ENCODE measurements around the gene GPR55.

GPR55 gene

GRCh38 chr2:230960026-230960425, 35.0 kb upstream of the GPR55 start:
- peaks cover 17% of the 10 kb centered on the region for H3K27me3 ChIP-seq (replicated peaks; ENCODE audit: control insufficient read depth, insufficient read depth, low read length, poor library complexity, severe bottlenecking)
- no peaks in the 10 kb centered on the region for H3K36me3 ChIP-seq (ENCODE audit: control insufficient read depth, insufficient read depth, low read length)
- no peaks in the 10 kb centered on the region for H3K9me3 ChIP-seq (ENCODE audit: control insufficient read depth, low read length)
- no peak overlapping the region for H3K4me3 ChIP-seq (ENCODE audit: insufficient read depth, low read depth, low read length, poor library complexity, severe bottlenecking)
- DNase-seq: no peak
- H3K27ac ChIP-seq (ENCODE audit: insufficient read depth, low read length, poor library complexity, severe bottlenecking): no peak overlapping the region
- H3K4me1 ChIP-seq (ENCODE audit: control insufficient read depth, insufficient read depth, low read length, poor library complexity, severe bottlenecking): peaks cover 9% of the 10 kb centered on the region

GRCh38 chr2:230958820-230959756, 34.0 kb upstream of the GPR55 start:
- Histone ChIP-seq H3K9me3 (ENCODE audit: control insufficient read depth, low read length) (no peaks in the 10 kb centered on the region), H3K4me3 (ENCODE audit: insufficient read depth, low read depth, low read length, poor library complexity, severe bottlenecking) (no peak overlapping the region), H3K4me1 (ENCODE audit: control insufficient read depth, insufficient read depth, low read length, poor library complexity, severe bottlenecking) (peaks cover 9% of the 10 kb centered on the region), H3K27ac (ENCODE audit: insufficient read depth, low read length, poor library complexity, severe bottlenecking) (no peak overlapping the region), H3K27me3 (replicated peaks; ENCODE audit: control insufficient read depth, insufficient read depth, low read length, poor library complexity, severe bottlenecking) (peaks cover 17% of the 10 kb centered on the region), H3K36me3 (ENCODE audit: control insufficient read depth, insufficient read depth, low read length) (no peaks in the 10 kb centered on the region)
- no peak for DNase-seq

- DNase-seq: no peak
- peaks cover 17% of the 10 kb centered on the region for H3K27me3 ChIP-seq (replicated peaks; ENCODE audit: control insufficient read depth, insufficient read depth, low read length, poor library complexity, severe bottlenecking)
- H3K27ac ChIP-seq (ENCODE audit: insufficient read depth, low read length, poor library complexity, severe bottlenecking): no peak overlapping the region
Measured at GRCh38 chr2:230957756-230958391, 32.8 kb upstream of the GPR55 start.

DNA sequence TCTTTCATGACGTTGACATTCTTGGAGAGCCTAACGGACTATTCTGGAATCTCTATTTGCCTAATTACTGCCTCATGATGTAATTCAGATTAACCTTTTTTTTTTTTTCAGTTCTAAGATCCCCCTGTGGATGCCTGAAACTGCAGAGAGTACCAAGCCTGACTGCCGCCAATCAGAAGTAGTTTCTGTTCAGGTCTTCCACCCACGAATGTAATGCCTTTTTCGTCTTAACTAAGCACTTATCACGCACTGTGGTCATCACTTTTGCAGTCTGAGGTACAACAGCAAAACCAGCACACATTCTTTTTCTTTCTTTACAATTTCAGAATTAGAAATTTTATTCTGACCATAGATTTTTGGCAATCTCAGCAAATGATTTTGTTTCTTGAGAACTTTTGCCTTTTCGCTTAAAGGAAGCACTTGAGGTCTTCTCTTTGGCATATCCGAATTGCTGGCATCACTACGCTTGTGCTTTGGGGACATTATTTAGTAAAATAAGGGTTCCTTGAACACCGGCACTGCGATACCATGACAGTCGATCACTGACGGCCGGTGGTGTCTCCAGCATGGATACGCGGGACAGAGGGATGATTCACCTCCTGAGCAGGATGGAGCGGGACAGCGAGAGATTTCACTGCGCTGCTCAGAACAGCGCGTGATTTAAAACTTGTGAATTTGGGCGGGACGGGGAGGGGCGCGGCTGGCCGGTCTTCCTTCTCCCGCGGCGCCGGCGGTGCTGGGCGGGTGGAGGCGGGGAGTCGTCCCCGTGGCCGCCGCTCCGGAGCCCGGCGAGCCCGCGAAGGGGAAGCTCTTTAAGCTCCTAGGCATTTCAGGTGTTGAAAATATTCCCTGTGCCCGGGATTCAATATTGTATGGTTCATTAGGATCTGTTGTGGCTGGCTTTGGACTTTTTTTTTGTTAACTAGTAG, 32.0 kb upstream of the GPR55 start:
- DNase-seq: no peak
- no peaks in the 10 kb centered on the region for H3K36me3 ChIP-seq (ENCODE audit: control insufficient read depth, insufficient read depth, low read length)
- peaks cover 17% of the 10 kb centered on the region for H3K27me3 ChIP-seq (replicated peaks; ENCODE audit: control insufficient read depth, insufficient read depth, low read length, poor library complexity, severe bottlenecking)
- no peak overlapping the region for H3K27ac ChIP-seq (ENCODE audit: insufficient read depth, low read length, poor library complexity, severe bottlenecking)
- H3K4me3 ChIP-seq (ENCODE audit: insufficient read depth, low read depth, low read length, poor library complexity, severe bottlenecking): peak overlapping the region; percentile 35
- H3K4me1 ChIP-seq (ENCODE audit: control insufficient read depth, insufficient read depth, low read length, poor library complexity, severe bottlenecking): peaks cover 9% of the 10 kb centered on the region
- H3K9me3 ChIP-seq (ENCODE audit: control insufficient read depth, low read length): no peaks in the 10 kb centered on the region

More at GRCh38 chr2:230957756-230958391, 32.8 kb upstream of the GPR55 start:
- Histone ChIP-seq H3K36me3 (ENCODE audit: control insufficient read depth, insufficient read depth, low read length) (no peaks in the 10 kb centered on the region), H3K4me3 (ENCODE audit: insufficient read depth, low read depth, low read length, poor library complexity, severe bottlenecking) (peak overlapping the region; percentile 35), H3K9me3 (ENCODE audit: control insufficient read depth, low read length) (no peaks in the 10 kb centered on the region), H3K4me1 (ENCODE audit: control insufficient read depth, insufficient read depth, low read length, poor library complexity, severe bottlenecking) (peaks cover 9% of the 10 kb centered on the region)

- Histone ChIP-seq H3K9me3 (ENCODE audit: control insufficient read depth, low read length) (no peaks in the 10 kb centered on the region), H3K27me3 (replicated peaks; ENCODE audit: control insufficient read depth, insufficient read depth, low read length, poor library complexity, severe bottlenecking) (peaks cover 17% of the 10 kb centered on the region), H3K4me1 (ENCODE audit: control insufficient read depth, insufficient read depth, low read length, poor library complexity, severe bottlenecking) (peaks cover 9% of the 10 kb centered on the region), H3K27ac (ENCODE audit: insufficient read depth, low read length, poor library complexity, severe bottlenecking) (no peak overlapping the region), H3K4me3 (ENCODE audit: insufficient read depth, low read depth, low read length, poor library complexity, severe bottlenecking) (no peak overlapping the region), H3K36me3 (ENCODE audit: control insufficient read depth, insufficient read depth, low read length) (no peaks in the 10 kb centered on the region)
- no peak for DNase-seq
Measured at GRCh38 chr2:230955163-230955737, 30.2 kb upstream of the GPR55 start.

- Histone ChIP-seq H3K27me3 (replicated peaks; ENCODE audit: control insufficient read depth, insufficient read depth, low read length, poor library complexity, severe bottlenecking) (peaks cover 17% of the 10 kb centered on the region), H3K27ac (ENCODE audit: insufficient read depth, low read length, poor library complexity, severe bottlenecking) (no peak overlapping the region), H3K36me3 (ENCODE audit: control insufficient read depth, insufficient read depth, low read length) (no peaks in the 10 kb centered on the region), H3K4me1 (ENCODE audit: control insufficient read depth, insufficient read depth, low read length, poor library complexity, severe bottlenecking) (peaks cover 9% of the 10 kb centered on the region), H3K9me3 (ENCODE audit: control insufficient read depth, low read length) (no peaks in the 10 kb centered on the region), H3K4me3 (ENCODE audit: insufficient read depth, low read depth, low read length, poor library complexity, severe bottlenecking) (no peak overlapping the region)
- no peak for DNase-seq
Measured at GRCh38 chr2:230954746-230955145, 29.7 kb upstream of the GPR55 start.

GRCh38 chr2:230953845-230954244, 28.8 kb upstream of the GPR55 start:
- no peak for DNase-seq
- Histone ChIP-seq H3K9me3 (ENCODE audit: control insufficient read depth, low read length) (no peaks in the 10 kb centered on the region), H3K27ac (ENCODE audit: insufficient read depth, low read length, poor library complexity, severe bottlenecking) (no peak overlapping the region), H3K4me3 (ENCODE audit: insufficient read depth, low read depth, low read length, poor library complexity, severe bottlenecking) (no peak overlapping the region), H3K27me3 (replicated peaks; ENCODE audit: control insufficient read depth, insufficient read depth, low read length, poor library complexity, severe bottlenecking) (peaks cover 14% of the 10 kb centered on the region), H3K36me3 (ENCODE audit: control insufficient read depth, insufficient read depth, low read length) (no peaks in the 10 kb centered on the region), H3K4me1 (ENCODE audit: control insufficient read depth, insufficient read depth, low read length, poor library complexity, severe bottlenecking) (peaks cover 9% of the 10 kb centered on the region)

GRCh38 chr2:230952226-230952956, 27.3 kb upstream of the GPR55 start:
- H3K27ac ChIP-seq (ENCODE audit: insufficient read depth, low read length, poor library complexity, severe bottlenecking): no peak overlapping the region
- no peaks in the 10 kb centered on the region for H3K36me3 ChIP-seq (ENCODE audit: control insufficient read depth, insufficient read depth, low read length)
- H3K9me3 ChIP-seq (ENCODE audit: control insufficient read depth, low read length): no peaks in the 10 kb centered on the region
- DNase-seq: no peak
- H3K4me1 ChIP-seq (ENCODE audit: control insufficient read depth, insufficient read depth, low read length, poor library complexity, severe bottlenecking): peaks cover 7% of the 10 kb centered on the region
- H3K27me3 ChIP-seq (replicated peaks; ENCODE audit: control insufficient read depth, insufficient read depth, low read length, poor library complexity, severe bottlenecking): peaks cover under 1% of the 10 kb centered on the region
- H3K4me3 ChIP-seq (ENCODE audit: insufficient read depth, low read depth, low read length, poor library complexity, severe bottlenecking): no peak overlapping the region

DNA sequence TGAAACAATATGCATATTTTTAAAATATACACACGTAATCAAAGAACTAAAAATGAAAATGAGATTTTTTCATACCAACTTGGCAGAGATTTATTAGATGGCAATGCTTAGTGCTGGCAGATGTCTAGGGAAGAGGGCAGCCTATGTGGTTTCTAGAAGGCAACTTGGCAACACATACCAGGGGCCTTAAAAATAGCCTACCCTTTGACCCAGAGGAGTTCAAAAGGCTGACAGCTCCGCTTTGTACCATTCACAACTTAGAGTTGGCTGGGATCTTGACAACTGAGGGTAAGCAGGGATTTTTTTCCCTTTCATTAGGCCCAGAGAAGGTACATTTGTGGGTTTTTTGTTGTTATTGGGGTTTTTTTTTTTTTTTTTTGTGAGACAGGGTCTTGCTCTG, 26.4 kb upstream of the GPR55 start:
- H3K27me3 ChIP-seq (replicated peaks; ENCODE audit: control insufficient read depth, insufficient read depth, low read length, poor library complexity, severe bottlenecking): no peaks in the 10 kb centered on the region
- DNase-seq: no peak
- H3K9me3 ChIP-seq (ENCODE audit: control insufficient read depth, low read length): no peaks in the 10 kb centered on the region
- H3K36me3 ChIP-seq (ENCODE audit: control insufficient read depth, insufficient read depth, low read length): no peaks in the 10 kb centered on the region
- H3K27ac ChIP-seq (ENCODE audit: insufficient read depth, low read length, poor library complexity, severe bottlenecking): no peak overlapping the region
- H3K4me1 ChIP-seq (ENCODE audit: control insufficient read depth, insufficient read depth, low read length, poor library complexity, severe bottlenecking): no peaks in the 10 kb centered on the region
- H3K4me3 ChIP-seq (ENCODE audit: insufficient read depth, low read depth, low read length, poor library complexity, severe bottlenecking): no peak overlapping the region
